ENCODE data around the gene TSPAN32. TPM values are rescaled to one million over a fixed set of nuclear protein-coding genes. Genes with fewer than 3 reads are reported as not detected.
"Not testable (repeated sequence)": the region's sequence is repeated elsewhere in the genome, so short reads cannot be mapped to it uniquely, and the experiment has no call there.

The TSPAN32 gene
- total RNA-seq, 1 experiment from 2014 or later, result 0.07 TPM

DNA sequence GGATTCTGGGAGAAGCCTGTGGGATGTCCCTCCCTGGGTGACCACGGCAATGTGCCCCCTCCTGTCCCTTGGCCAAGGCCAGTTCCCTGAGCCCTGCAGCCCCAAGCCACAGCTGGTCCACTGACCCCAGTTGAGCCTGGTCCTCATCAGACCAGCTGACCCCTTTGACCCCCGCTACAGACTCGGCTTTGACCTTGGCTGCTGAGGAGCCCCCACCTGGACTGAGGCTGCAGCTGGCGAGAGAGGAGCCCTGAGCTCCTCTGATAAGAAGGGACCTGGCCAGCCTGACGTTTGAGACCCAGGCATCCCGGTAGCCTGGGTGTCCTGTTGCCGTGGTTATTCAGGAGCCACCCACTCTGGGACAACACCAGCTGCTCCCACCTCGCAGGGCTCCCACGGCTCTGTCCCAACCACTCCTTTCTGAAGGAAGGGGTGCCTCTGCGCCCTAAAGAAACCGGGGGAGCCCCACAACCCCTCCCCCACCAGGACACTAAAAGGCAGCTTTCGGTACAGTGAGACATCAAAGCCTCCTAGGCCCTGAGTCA lies 34.4 kb upstream of the TSPAN32 start:
- no peak for DNase-seq (ENCODE audit: low read depth)

DNA sequence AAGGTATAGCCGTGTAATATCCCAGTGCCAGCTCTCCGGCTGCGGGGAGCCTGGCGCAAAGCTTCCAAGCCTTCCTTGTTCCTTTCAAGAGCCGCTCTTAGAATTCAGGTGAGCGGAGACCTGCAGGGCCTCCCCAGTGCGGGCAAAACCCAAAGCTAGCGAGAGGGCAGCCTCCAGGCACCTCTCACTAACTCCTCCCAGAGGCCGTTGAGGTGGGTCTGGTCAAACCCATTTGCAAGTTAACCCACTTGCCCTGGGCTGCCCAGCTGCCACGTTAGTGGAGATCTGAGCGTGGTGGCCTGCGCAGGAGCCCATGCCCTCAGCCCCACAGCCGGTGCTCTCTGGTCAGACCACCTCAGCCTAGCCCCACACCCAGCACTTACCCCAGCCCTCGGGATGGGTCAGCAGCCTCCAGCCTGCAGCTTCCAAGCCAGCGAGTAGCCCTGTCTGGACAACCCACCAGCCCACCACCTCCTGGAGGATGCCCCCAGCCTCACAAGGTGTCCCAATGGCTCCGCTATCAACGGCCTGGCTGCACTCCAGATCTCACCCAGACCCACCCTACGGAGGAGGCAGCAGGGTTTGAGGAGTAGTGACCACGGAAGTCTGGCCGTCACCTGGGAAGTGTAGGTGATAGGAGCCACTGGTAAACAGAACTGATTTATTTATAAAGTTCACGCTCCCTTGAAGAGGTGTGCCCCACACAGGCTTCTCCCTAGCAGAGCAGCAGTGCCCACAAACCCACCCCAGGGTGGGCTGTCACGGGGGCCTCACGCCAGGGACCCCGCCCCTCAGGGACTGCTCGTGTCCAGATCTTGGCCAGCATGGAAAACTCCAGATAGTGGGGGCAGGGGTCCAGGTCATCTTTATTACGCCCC lies 33.7 kb upstream of the TSPAN32 start:
- DNase-seq (ENCODE audit: low read depth), result no peak

DNA sequence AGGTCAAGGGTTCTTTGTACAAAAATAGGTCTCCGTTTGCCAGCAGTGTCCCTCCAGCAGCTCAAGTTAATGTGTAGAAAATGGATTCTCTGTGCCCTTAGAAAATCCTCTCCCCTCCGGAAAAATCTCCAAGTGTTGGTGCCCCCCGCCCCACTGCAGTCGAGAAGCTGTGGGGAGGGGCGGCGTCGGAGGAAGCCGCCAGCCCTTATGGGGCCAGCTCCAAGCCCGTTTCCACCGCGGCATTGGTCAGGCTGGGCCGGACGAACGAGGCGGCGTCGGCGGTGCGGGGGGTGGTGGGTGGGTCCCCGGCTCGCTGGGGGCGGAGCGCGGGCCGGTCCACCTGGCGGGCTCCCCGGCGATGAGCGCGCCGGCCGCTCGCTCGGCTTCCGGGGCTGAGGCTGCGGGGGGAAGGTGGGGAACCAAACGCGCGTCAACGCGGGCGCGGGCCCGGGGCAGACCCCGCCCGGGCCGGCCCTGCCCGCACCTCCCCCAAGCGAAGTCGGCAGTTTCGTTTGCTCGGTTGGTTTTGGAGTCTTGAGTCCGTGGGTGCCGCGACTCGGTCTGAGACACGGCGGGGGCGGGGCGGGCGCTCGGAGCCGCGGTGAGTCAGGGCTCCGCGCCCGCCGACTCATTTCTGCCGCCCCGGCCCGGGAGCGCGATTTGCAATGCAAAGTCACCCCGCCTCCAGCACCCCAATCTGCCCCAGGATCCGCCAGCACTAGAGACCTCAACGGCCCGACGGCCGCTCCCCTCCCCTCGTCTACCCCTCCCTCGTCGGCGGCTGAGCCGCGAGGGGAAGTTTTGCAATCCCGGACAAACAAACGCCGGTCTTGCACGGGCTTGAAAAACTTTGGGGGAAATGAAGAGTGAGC lies 32.8 kb upstream of the TSPAN32 start:
- DNase-seq (ENCODE audit: low read depth), result no peak

- DNase-seq (ENCODE audit: low read depth), result no peak
These were observed 32.1 kb upstream of the TSPAN32 start for GRCh38 chr11:2269601-2270321.

- no peak for DNase-seq (ENCODE audit: low read depth)
These were observed 31.3 kb upstream of the TSPAN32 start, which contains the start of gene ASCL2 for GRCh38 chr11:2270322-2271076. ASCL2 (minus strand) TSS chr11:2270588; CDS start chr11:2270332, 256 bp downstream.

DNA sequence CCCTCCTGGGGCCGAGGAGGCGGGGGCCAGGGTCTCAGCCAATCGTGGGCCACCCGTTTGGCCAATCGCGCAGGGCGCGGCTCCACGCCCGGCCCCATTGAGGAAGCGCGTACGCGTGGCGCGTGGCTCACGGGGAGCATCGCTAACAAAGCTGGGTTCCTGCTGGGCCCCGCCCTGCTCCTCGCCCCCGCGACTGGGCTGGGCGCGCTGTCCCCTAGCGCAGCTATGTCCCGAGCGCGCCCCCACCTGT lies 30.8 kb upstream of the TSPAN32 start:
- no peak for DNase-seq (ENCODE audit: low read depth)

- no peak for DNase-seq (ENCODE audit: low read depth)
These were observed 30.2 kb upstream of the TSPAN32 start for GRCh38 chr11:2271327-2272227.

DNA sequence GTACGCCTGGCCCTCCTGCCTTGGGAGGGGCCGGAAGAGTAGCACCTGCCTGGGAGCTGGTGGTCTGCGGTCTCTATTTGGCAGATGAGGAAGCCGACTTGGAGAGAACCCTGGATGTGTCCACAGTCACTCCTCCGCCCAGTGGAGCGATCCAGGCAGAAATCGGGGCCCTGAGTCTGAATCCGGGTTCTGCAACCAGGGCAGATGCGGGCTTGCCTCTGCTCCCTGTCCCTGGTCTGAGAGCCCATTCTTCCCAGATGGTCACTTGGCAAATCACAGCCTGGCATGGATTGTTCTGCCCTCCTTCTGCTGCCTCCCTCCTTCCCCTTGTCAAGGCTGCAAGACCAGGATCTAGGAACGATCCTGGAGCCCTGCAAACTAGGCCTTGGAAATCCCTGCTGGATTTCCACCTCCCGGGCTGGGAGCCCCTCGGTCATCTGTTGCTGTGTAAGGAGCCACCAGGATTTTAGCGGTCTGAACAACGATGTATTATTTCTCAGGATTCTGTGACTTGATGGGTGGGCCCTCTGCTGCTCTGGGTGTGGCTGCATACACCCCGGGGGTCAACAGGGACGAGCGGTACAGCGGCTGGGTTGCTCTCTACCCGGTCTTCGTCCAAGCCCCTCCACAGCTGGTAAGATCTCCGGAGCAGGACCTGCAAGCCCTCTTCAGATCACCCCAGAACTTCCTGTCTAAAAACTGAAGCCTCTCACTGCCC lies 29.4 kb upstream of the TSPAN32 start:
- DNase-seq (ENCODE audit: low read depth), result no peak

DNA sequence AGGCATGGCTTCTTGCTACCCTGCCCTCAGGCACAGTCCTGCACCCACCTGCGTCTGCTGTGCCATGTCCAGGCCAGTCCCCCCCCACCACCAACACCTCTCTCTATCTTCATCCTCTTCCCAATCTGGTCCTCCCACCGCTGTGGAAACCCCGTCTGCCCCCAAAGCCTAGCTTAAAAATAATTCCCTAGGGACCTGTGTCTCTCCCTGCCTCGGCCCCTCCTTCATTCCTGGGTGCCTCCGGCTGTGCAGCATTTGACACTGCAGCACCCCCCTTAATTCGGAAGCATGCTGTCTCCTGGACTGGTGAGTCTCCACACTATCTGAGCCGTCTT lies 28.9 kb upstream of the TSPAN32 start:
- DNase-seq (ENCODE audit: low read depth), result no peak

DNA sequence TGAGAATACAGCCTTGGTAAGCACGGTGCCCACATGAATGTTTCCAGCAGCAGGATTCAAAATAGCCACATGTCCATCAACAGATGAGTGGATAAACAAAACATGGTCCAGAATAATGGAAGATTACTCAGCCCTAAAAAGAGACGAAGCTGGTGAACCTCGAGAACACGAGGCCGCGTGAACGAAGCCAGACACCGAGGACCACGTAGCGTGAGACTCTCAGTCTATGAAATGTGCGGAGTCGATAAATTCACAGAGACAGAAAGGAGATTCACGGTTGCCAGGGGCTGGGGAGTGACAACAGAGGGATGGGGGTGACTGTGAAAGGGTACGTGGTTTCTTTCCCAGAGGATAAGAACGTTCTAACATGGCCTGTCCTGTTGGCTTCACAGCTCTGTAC lies 28.5 kb upstream of the TSPAN32 start:
- DNase-seq (ENCODE audit: low read depth), result no peak

- no peak for DNase-seq (ENCODE audit: low read depth)
These were observed 28.0 kb upstream of the TSPAN32 start for GRCh38 chr11:2273771-2274170.

- no peak for DNase-seq (ENCODE audit: low read depth)
These were observed 26.2 kb upstream of the TSPAN32 start for GRCh38 chr11:2275334-2276279.

DNA sequence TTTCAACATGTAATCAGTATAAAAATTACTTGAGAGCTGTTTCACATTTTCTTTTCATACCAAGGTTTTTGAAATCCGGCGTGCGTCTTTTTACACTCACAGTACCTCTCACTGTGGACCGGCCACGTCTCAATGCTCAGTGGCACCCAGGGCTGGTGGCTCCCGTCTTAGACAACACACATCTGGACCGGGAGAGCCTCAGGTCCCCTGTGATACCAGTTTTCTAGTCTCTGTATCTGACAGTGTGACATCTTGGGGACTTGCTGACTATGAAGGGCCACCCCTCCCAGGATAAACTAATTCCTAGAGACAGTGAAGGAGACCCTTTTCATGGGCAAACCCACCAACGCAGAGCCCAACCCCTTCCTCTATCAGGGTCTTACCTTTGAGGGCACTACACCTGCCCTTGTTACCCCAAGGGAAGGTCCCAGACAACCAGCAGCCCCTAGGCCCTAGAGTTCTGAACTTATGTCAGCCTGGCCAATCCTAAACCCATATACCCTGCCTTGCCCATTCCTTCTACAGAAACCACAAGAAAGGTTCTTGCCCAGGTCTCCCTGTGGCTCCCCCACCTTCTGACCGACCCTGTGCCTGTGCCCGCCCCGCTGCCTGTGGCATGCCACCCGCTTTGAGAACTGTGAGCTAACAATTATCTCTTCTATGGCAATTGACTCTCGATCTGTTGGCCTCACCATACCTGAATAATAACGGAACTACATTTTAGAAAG lies 25.4 kb upstream of the TSPAN32 start:
- DNase-seq (ENCODE audit: low read depth), result no peak

- DNase-seq (ENCODE audit: low read depth), result no peak
These were observed 24.8 kb upstream of the TSPAN32 start for GRCh38 chr11:2277008-2277346.

DNA sequence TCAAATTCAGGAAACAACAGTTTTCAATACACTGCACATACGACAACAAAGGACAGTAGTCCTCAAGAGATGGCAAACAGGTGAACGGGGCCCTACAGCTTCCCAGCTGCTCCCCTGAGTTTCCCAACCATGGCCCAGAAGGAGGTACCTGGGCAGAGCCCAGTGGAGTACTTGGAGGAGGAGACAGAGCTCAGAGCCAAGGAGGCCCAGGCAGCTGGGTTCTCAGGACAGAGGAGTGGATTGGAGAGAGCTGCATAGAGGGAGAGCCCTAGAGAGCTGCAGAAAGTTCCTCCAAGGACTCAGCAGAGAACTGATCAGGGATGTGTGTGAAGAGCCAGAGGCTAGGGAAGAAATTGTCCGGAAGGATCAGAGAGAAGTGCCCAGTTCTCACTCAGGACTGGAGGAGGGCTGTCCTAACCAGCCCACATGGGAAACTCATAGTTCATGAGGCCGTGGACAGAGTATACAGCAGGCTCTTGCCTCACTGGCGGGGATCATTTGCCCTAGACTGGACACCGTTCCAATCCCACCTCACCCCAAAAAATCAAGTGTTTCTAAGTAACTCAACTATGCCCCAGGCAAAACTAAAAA lies 23.8 kb upstream of the TSPAN32 start:
- DNase-seq (ENCODE audit: low read depth), result no peak

DNA sequence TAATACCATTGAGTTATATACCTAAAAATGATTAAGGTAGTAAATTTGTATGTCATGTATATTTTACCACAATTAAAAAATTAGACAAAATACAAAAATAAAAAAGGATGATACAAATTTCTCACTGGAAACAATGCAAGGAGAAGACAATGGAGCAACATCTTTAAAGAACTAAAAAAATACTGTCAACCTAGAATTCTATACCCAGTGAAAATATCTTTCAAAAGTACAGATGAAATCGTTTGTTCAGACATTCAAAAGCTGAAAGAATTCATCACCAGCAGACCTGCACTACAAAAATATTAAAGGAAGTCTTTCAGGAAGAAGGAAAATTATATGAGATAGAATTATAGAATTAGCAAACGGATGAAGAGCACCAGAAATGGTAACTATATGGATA lies 21.6 kb upstream of the TSPAN32 start:
- DNase-seq (ENCODE audit: low read depth), result no peak

DNA sequence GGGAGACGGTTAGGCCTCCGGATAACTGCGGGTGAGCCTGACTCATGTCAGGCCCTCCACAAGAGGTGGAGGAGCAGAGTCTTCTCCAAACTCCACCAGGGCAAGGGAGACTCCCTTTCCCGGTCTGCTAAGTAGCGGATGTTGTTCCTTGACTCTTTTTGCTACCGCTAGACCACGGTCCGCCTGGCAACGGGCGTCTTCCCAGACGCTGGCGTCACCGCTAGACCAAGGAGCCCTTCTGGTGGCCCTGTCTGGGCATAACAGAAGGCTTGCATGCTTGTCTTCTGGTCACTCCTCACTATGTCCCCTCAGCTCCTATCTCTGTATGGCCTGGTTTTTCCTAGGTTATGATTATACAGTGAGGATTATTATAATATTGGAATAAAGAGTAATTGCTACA lies 15.5 kb upstream of the TSPAN32 start:
- not testable (repeated sequence) for DNase-seq (ENCODE audit: low read depth)

GRCh38 chr11:2287091-2287490 lies 14.7 kb upstream of the TSPAN32 start:
- no peak for DNase-seq (ENCODE audit: low read depth)

All from M059J (cell line).